Neutrophil (primary cell): ENCODE results near the gene TMCC2.

Experiments used
- H3K27ac ChIP-seq: fragments of 200-600 bp; sonication (generic); 2 replicates; pipeline ENCODE4 v1.5.1; 2016; ENCODE audit warnings: mild to moderate bottlenecking, moderate library complexity
- H3K27me3 ChIP-seq: fragments of 200-600 bp; sonication (generic); 2 replicates; pipeline ENCODE4 v1.6.0; 2016; ENCODE audit warnings: mild to moderate bottlenecking
- H3K36me3 ChIP-seq: fragments of 200-600 bp; sonication (generic); 2 replicates; pipeline ENCODE4 v1.5.1; 2017
- H3K4me1 ChIP-seq, 2 experiments: fragments of 200-600 bp in 1 of 2; sonication (generic) in 1 of 2; 1 replicate in 1 of 2; 2 replicates in 1 of 2; pipeline versions ENCODE4 v1.5.1 to v1.6.1; 2013 to 2016; ENCODE audit warnings: low read depth in 1 of 2, low read length in 1 of 2, mild to moderate bottlenecking in 1 of 2, moderate library complexity in 1 of 2; ENCODE audit not compliant: control insufficient read depth in 1 of 2, insufficient read depth in 1 of 2
- H3K4me3 ChIP-seq, 2 experiments: fragments of 200-600 bp in 1 of 2; sonication (generic) in 1 of 2; 1 replicate in 1 of 2; 2 replicates in 1 of 2; pipeline ENCODE4 v1.5.1; 2013 to 2016; ENCODE audit warnings: low read depth in 1 of 2, low read length in 1 of 2, mild to moderate bottlenecking in 1 of 2, moderate library complexity in 1 of 2
- H3K9me3 ChIP-seq: fragments of 200-600 bp; sonication (generic); 2 replicates; pipeline ENCODE4 v1.5.1; 2016
- TF ChIP-seq, protein P1 (sequence below): fragments of 200-600 bp; sonication (generic); IDR thresholded peaks from 2 replicates; pipeline ENCODE4 v1.5.1; 2016; ENCODE audit warnings: antibody characterized with exemption

Gene TMCC2

DNA sequence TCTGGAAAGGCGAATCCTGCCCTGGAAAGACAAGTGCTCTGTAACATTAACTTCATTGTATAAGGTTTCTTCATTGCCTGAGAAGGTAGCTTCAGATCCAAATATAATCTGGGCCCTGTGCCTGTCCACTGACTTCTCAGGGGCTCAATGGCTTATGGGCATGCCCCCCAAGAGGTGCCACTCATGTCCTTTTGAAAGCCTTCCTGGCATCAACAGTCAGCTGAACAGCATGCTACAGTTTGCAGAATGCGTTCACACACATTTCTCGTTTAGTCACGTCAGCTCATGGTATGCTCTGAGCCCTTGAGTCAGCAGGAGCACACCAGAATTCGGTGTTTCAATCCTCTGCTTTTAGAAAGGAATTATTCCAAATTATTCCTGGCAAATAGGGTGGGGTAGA is 23.8 kb downstream of the TMCC2 start:
- H3K9me3 ChIP-seq: no peaks in the 10 kb centered on the region
- H3K27me3 ChIP-seq: no peaks in the 10 kb centered on the region
- H3K4me1 ChIP-seq: peaks cover 0 to 6% of the 10 kb centered on the region in 2 experiments
- TF ChIP-seq, protein P1, sequence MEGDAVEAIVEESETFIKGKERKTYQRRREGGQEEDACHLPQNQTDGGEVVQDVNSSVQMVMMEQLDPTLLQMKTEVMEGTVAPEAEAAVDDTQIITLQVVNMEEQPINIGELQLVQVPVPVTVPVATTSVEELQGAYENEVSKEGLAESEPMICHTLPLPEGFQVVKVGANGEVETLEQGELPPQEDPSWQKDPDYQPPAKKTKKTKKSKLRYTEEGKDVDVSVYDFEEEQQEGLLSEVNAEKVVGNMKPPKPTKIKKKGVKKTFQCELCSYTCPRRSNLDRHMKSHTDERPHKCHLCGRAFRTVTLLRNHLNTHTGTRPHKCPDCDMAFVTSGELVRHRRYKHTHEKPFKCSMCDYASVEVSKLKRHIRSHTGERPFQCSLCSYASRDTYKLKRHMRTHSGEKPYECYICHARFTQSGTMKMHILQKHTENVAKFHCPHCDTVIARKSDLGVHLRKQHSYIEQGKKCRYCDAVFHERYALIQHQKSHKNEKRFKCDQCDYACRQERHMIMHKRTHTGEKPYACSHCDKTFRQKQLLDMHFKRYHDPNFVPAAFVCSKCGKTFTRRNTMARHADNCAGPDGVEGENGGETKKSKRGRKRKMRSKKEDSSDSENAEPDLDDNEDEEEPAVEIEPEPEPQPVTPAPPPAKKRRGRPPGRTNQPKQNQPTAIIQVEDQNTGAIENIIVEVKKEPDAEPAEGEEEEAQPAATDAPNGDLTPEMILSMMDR: no peak
- no peak overlapping the region for H3K27ac ChIP-seq
- H3K4me3 ChIP-seq: no peak overlapping the region
- H3K36me3 ChIP-seq: no peaks in the 10 kb centered on the region

DNA sequence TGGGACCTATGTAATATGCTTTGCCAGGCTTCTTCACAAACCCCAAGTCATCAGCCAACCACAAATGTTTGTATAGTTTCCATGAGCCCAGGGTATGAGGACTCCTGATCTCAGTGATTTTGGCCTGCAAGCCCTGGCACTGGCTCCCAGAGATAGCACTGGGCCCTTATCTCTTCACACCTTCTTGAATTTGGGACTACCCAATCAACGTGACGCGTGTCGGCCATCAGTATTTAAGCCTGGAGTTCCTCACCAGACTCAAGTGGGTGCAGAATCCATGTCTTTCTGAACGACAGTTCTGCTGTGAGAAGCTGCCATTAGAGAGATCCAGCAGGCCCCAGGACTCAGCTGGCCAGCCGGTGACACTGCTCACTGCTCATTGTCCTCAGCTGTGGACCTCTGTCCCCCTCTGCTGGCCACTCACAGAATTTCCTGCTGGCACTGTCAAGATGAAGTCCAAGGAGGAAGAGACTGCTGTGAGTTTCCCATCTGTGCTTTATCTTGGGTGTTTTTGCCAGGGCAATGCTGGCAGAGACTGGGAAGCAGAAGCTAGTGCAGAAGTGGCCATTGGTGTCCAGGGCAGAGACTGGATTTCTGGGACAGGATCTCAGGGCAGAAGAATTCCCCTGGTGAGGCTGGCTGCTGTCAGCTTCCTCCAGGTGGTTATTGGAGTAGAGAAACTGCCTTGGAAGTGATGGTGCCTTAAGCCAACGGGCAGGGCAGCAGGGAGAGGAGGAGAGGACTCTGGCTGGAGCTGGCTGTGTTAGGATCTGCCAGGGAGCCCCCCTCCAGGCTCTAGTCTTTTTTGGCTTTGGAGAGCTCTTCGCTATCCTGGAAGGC is 28.4 kb downstream of the TMCC2 start:
- Histone ChIP-seq H3K9me3 (no peaks in the 10 kb centered on the region), H3K27me3 (no peaks in the 10 kb centered on the region), H3K4me1 (peaks cover 21 to 27% of the 10 kb centered on the region in 2 experiments), H3K4me3 (no peak overlapping the region), H3K36me3 (no peaks in the 10 kb centered on the region), H3K27ac (no peak overlapping the region)
- TF ChIP-seq, protein P1: peak; percentile 94

DNA sequence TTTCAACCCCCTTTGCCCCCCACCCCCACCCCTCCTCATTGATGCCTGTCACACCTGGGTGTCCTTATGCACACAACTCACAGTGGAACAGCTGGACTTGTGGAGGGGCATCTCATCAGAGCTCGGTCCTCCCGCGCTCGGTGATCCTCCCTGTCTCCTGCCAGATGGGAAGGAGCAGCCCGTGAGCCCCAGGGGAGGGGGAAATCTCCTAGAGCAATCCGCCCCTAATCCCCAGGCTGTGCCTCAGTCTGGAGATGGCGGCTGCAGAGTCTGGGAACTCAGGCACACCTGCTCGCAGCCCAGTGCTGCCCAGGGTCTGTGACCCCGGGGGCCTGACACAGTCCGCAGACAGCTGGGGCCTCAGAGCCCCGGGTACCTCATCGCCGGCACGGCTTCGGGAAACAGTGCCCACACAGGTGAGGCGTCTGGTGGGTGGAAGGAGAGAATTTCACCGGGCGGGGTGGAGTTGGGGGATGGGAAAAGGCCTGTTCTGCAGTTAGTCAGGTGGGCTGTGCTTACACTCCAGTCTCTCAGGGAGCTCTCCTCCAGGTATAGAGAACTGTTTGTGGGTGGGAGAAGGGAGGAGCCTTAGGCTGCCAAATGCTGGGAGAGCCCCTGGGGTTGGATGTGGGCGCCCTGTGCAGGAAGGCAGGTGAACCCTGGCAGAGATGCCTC is 29.3 kb downstream of the TMCC2 start:
- Histone ChIP-seq H3K27ac (no peak overlapping the region), H3K36me3 (no peaks in the 10 kb centered on the region), H3K9me3 (no peaks in the 10 kb centered on the region), H3K4me3 (no peak overlapping the region), H3K27me3 (peaks cover 2% of the 10 kb centered on the region), H3K4me1 (peaks cover 28 to 29% of the 10 kb centered on the region in 2 experiments)
- TF ChIP-seq, protein P1: no peak

DNA sequence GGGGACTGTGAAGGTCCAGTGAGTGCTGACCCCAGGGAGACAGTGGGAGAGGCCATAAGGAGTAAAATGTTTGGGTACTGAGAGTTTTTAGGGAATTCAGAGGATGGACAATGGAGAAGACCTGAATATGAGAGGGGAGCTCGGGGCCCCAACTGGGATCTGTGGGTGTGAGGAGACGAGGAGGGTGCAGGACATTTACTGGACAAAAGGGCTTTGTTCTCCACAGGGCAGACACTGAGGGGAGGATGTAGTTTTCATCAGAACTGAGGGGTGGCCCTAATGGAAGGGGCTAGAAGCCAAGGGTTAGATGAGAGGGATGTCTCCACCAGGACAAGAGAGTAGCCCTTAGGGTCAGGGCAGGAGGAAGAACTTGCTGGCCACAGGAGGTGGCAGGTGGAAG is 30.0 kb downstream of the TMCC2 start:
- H3K36me3 ChIP-seq: no peaks in the 10 kb centered on the region
- no peak overlapping the region for H3K4me3 ChIP-seq
- no peaks in the 10 kb centered on the region for H3K9me3 ChIP-seq
- H3K4me1 ChIP-seq: peaks cover 33 to 35% of the 10 kb centered on the region in 2 experiments
- TF ChIP-seq, protein P1: no peak
- no peak overlapping the region for H3K27ac ChIP-seq
- H3K27me3 ChIP-seq: peaks cover 9% of the 10 kb centered on the region

DNA sequence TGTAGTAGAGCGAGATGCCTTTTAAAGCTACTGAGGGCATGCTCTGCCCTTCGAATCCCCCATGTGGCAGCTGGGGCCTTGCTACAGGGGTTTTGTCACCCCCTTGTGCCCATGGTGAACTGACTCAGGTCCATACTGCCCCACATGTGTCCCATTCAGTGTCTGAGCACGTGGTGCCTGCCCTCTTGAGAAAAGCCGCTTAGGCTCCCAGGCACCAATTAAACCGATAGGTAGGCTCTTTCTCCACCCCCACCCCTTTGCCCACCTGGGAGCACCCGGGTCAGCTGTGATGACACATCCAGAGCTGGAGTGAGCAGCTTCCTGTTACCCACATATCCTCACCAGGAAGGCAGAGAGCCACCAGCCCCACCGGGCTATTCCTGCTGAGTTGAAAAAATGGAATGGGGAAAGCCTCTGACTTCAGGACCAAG is 30.5 kb downstream of the TMCC2 start:
- no peaks in the 10 kb centered on the region for H3K9me3 ChIP-seq
- H3K4me3 ChIP-seq: no peak overlapping the region
- TF ChIP-seq, protein P1: no peak
- H3K36me3 ChIP-seq: no peaks in the 10 kb centered on the region
- H3K4me1 ChIP-seq: peaks cover 36 to 39% of the 10 kb centered on the region in 2 experiments
- H3K27ac ChIP-seq: no peak overlapping the region
- peaks cover 14% of the 10 kb centered on the region for H3K27me3 ChIP-seq
